GM23338 (cell line): ENCODE data around the gene AGPAT4.

Experiments used
- EZH2 ChIP-seq: fragments of 200-600 bp; sonication (generic); IDR thresholded peaks from one replicate; pipeline ENCODE4 v1.8.0; 2017; ENCODE audit warnings: antibody characterized with exemption, mild to moderate bottlenecking, low read depth; ENCODE audit not compliant: unreplicated experiment
- EZH2phosphoT487 ChIP-seq: fragments of 200-600 bp; sonication (generic); IDR thresholded peaks from one replicate; pipeline ENCODE4 v1.8.1; 2018; ENCODE audit warnings: antibody characterized with exemption; ENCODE audit not compliant: unreplicated experiment
- POLR2AphosphoS5 ChIP-seq: IDR thresholded peaks from 2 replicates; pipeline ENCODE4 v1.6.1; 2016; ENCODE audit warnings: antibody characterized with exemption, low read depth
- TF ChIP-seq, protein P1 (sequence below), 2 experiments: fragments of 200-600 bp in 1 of 2; sonication (generic) in 1 of 2; conservative IDR thresholded peaks; 2 replicates each; pipeline versions ENCODE4 v1.5.1 to v1.6.1; 2016 to 2017; ENCODE audit warnings: antibody characterized with exemption in 2 of 2, low read depth in 2 of 2, mild to moderate bottlenecking in 2 of 2, moderate library complexity in 1 of 2
- TF ChIP-seq, protein P2 (sequence below): IDR thresholded peaks from one replicate; pipeline ENCODE4 v1.6.1; 2018; ENCODE audit warnings: antibody characterized with exemption; ENCODE audit not compliant: unreplicated experiment

DNA sequence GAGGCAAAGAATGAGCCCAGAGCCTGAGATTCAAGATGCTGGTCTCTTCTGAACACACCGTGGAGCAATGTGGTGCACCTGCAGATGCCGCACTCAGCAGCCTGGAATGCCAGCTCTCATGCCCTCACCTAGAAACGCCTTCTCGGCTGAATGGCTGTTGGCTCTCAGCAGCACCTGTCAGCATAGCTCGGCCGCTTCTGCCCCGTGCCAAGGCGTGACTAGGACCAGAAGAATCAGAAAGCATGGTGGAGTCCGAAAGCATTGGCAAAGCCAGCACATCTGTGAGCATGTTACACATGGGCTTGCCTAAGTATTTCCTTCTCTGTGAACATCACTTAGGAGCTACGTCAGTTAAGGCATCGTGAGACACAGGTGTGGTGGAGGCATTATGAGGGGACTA lies 141.5 kb downstream of the AGPAT4 start:
- TF ChIP-seq, protein P1, sequence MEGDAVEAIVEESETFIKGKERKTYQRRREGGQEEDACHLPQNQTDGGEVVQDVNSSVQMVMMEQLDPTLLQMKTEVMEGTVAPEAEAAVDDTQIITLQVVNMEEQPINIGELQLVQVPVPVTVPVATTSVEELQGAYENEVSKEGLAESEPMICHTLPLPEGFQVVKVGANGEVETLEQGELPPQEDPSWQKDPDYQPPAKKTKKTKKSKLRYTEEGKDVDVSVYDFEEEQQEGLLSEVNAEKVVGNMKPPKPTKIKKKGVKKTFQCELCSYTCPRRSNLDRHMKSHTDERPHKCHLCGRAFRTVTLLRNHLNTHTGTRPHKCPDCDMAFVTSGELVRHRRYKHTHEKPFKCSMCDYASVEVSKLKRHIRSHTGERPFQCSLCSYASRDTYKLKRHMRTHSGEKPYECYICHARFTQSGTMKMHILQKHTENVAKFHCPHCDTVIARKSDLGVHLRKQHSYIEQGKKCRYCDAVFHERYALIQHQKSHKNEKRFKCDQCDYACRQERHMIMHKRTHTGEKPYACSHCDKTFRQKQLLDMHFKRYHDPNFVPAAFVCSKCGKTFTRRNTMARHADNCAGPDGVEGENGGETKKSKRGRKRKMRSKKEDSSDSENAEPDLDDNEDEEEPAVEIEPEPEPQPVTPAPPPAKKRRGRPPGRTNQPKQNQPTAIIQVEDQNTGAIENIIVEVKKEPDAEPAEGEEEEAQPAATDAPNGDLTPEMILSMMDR (conservative IDR thresholded peaks at IDR 0.05; ENCODE audit: low read depth in 2 of 2): no peak
- TF ChIP-seq POLR2AphosphoS5: no peak
- TF ChIP-seq EZH2: no peak
- TF ChIP-seq, protein P2, sequence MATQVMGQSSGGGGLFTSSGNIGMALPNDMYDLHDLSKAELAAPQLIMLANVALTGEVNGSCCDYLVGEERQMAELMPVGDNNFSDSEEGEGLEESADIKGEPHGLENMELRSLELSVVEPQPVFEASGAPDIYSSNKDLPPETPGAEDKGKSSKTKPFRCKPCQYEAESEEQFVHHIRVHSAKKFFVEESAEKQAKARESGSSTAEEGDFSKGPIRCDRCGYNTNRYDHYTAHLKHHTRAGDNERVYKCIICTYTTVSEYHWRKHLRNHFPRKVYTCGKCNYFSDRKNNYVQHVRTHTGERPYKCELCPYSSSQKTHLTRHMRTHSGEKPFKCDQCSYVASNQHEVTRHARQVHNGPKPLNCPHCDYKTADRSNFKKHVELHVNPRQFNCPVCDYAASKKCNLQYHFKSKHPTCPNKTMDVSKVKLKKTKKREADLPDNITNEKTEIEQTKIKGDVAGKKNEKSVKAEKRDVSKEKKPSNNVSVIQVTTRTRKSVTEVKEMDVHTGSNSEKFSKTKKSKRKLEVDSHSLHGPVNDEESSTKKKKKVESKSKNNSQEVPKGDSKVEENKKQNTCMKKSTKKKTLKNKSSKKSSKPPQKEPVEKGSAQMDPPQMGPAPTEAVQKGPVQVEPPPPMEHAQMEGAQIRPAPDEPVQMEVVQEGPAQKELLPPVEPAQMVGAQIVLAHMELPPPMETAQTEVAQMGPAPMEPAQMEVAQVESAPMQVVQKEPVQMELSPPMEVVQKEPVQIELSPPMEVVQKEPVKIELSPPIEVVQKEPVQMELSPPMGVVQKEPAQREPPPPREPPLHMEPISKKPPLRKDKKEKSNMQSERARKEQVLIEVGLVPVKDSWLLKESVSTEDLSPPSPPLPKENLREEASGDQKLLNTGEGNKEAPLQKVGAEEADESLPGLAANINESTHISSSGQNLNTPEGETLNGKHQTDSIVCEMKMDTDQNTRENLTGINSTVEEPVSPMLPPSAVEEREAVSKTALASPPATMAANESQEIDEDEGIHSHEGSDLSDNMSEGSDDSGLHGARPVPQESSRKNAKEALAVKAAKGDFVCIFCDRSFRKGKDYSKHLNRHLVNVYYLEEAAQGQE: no peak
- TF ChIP-seq EZH2phosphoT487: no peak
